SK-N-SH (cell line): ENCODE data around the gene GNG12.

ENCODE experiments used
- SMC3 ChIP-seq: IDR thresholded peaks from 2 replicates; pipeline ENCODE4 v1.6.1; 2012; ENCODE audit warnings: low read depth, low read length, improper control_type of control experiment
- TF ChIP-seq, protein P1 (sequence below): fragments of 200-600 bp; sonication (generic); IDR thresholded peaks from 2 replicates; pipeline ENCODE4 v1.6.1; 2017; ENCODE audit warnings: antibody characterized with exemption, mild to moderate bottlenecking, moderate library complexity

- TF ChIP-seq, protein P1, sequence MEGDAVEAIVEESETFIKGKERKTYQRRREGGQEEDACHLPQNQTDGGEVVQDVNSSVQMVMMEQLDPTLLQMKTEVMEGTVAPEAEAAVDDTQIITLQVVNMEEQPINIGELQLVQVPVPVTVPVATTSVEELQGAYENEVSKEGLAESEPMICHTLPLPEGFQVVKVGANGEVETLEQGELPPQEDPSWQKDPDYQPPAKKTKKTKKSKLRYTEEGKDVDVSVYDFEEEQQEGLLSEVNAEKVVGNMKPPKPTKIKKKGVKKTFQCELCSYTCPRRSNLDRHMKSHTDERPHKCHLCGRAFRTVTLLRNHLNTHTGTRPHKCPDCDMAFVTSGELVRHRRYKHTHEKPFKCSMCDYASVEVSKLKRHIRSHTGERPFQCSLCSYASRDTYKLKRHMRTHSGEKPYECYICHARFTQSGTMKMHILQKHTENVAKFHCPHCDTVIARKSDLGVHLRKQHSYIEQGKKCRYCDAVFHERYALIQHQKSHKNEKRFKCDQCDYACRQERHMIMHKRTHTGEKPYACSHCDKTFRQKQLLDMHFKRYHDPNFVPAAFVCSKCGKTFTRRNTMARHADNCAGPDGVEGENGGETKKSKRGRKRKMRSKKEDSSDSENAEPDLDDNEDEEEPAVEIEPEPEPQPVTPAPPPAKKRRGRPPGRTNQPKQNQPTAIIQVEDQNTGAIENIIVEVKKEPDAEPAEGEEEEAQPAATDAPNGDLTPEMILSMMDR, result no peak
- TF ChIP-seq SMC3, result no peak
Observed at GRCh38 chr1:67732750-67733151, 100.5 kb downstream of the GNG12 start.
